Mammary epithelial cell (primary cell): ENCODE measurements around the gene WBP2.

Experiments
- CTCF ChIP-seq, 2 donors: IDR thresholded peaks in 1 of 2; conservative IDR thresholded peaks in 1 of 2; 2 replicates each; pipeline ENCODE4 v1.5.1; 2011 to 2012; ENCODE audit warnings: inconsistent platforms in 2 of 2, low read length in 2 of 2, mild to moderate bottlenecking in 2 of 2, control low read depth in 1 of 2, low read depth in 1 of 2; ENCODE audit not compliant: insufficient read depth in 1 of 2; ENCODE audit errors: extremely low read depth in 1 of 2
- EZH2 ChIP-seq: IDR thresholded peaks from 2 replicates; pipeline ENCODE4 v1.6.1; 2012; ENCODE audit warnings: low read length, inconsistent platforms, borderline replicate concordance

GRCh38 chr17:75826561-75827307, 28.4 kb downstream of the WBP2 start:
- no peak for TF ChIP-seq CTCF (conservative IDR thresholded peaks at IDR 0.05 in 1 of 2, IDR thresholded peaks at IDR 0.05 in 1 of 2; ENCODE audit: extremely low read depth in 1 of 2, insufficient read depth in 1 of 2, low read depth in 1 of 2, low read length in 2 of 2)
- TF ChIP-seq EZH2 = no peak
